Thyroid gland (tissue), 4 donors: Measurements from ENCODE around the gene PLXND1. TPM values are rescaled to one million over a fixed set of nuclear protein-coding genes. Genes with fewer than 3 reads are reported as not detected.

Experiments
- DNase-seq, 2 donors: peaks; one replicate each; pipeline ENCODE4 v3.0.0-alpha.2; 2019
- H3K27ac ChIP-seq, 3 donors: fragments of 200-600 bp; sonication (generic); 1 replicate in 2 of 3; 2 replicates in 1 of 3; pipeline ENCODE4 v1.5.1; 2016 to 2019; ENCODE audit warnings: mild to moderate bottlenecking in 1 of 3, moderate library complexity in 1 of 3
- H3K27me3 ChIP-seq: fragments of 200-600 bp; sonication (generic); one replicate; pipeline ENCODE4 v1.5.1; 2019
- H3K36me3 ChIP-seq, 2 donors: fragments of 200-600 bp; sonication (generic); one replicate each; pipeline ENCODE4 v1.5.1; 2016 to 2019
- H3K4me1 ChIP-seq, 2 donors: fragments of 200-600 bp; sonication (generic); one replicate each; pipeline ENCODE4 v1.5.1; 2017 to 2019
- H3K4me3 ChIP-seq, 3 donors: fragments of 200-600 bp; sonication (generic); replicated peaks in 1 of 3; 1 replicate in 2 of 3; 2 replicates in 1 of 3; pipeline ENCODE4 v1.5.1; 2016; ENCODE audit warnings: mild to moderate bottlenecking in 1 of 3
- H3K9me3 ChIP-seq: fragments of 200-600 bp; sonication (generic); one replicate; pipeline ENCODE4 v1.5.1; 2017
- POLR2A ChIP-seq, 2 donors: fragments of 450-650 bp; IDR thresholded peaks; one replicate each; pipeline ENCODE4 v1.6.1; 2017; ENCODE audit warnings: antibody characterized with exemption in 2 of 2, mild to moderate bottlenecking in 2 of 2, moderate library complexity in 1 of 2
- WGBS, 2 donors: methylation state at CpG; one replicate each; pipeline ENCODE4 v1.1.5; 2017; 5-methylcytosine and 5-hydroxymethylcytosine counted together
- intact Hi-C: fragments of 100-400 bp; cut with DNase I; formaldehyde crosslinking; loops from one replicate; pipeline ENCODE4 v1.15.1; 2023
- total RNA-seq, 4 donors: library from RNA; depleted of rRNA; stranded (reverse); fragments of >200 nt; gene quantifications; one replicate each; pipeline ENCODE4 v1.2.3, GENCODE V29; 2016
- TF ChIP-seq, protein P1 (sequence below), 6 experiments: fragments of 200-600 bp in 3 of 6; fragments of 450-650 bp in 3 of 6; sonication (generic) in 3 of 6; IDR thresholded peaks; one replicate each; pipeline ENCODE4 v1.5.1; 2016 to 2019; ENCODE audit warnings: antibody characterized with exemption in 6 of 6, mild to moderate bottlenecking in 2 of 6, inconsistent platforms in 1 of 6, moderate library complexity in 1 of 6

PLXND1 gene
- total RNA-seq, 4 donors from 2014 or later: 50.7 to 69.8 (median 60.8) TPM

DNA sequence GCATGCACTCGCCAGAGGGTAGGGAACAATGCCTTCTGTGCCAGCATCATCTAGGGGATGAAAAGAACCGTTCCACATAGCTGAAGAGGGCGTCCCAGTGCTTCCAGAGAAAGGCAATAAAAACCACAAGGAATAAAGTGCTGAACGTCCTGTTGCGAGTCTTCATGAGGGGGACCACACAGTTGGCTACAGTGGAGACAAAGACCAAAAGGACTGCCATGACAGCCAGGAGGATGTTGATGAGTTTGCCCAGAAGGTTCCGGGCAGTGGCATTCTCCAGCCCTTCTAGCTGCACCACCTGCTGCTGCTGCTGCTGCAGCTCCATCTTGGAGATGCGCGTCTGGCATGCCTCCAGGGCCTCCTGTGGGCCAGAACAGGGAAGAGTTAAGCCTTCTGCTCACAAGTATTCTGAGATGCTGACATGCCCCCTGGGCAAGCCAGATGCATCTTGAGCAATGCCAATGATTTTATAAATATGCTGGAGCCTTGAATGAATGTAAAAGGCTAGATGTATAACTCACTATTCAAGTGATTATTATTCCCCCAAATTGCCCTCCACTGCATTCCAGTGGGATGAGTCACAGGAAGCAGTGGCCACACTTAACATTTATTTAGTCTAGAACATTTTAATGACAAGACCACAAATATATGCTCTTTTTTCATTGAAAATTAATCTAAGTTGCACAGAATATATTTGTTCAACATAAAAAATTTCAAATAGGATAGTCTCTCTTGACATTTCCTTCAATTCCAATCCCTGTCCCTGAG, 45.1 kb upstream of the PLXND1 start:
- intact Hi-C loops: loop anchor here (5.0 kb wide), 1 partner anchor 171 kb away; no protein-coding TSS in a partner anchor
- Histone ChIP-seq H3K36me3 (no peaks in the 10 kb centered on the region), H3K4me1 (peaks cover 17 to 31% of the 10 kb centered on the region in 2 donors), H3K27me3 (no peaks in the 10 kb centered on the region), H3K4me3 (no peak overlapping the region), H3K27ac (no peak overlapping the region), H3K9me3 (no peaks in the 10 kb centered on the region)
- no peak for DNase-seq
- TF ChIP-seq POLR2A (IDR thresholded peaks at IDR 0.05): no peak
- TF ChIP-seq, protein P1, sequence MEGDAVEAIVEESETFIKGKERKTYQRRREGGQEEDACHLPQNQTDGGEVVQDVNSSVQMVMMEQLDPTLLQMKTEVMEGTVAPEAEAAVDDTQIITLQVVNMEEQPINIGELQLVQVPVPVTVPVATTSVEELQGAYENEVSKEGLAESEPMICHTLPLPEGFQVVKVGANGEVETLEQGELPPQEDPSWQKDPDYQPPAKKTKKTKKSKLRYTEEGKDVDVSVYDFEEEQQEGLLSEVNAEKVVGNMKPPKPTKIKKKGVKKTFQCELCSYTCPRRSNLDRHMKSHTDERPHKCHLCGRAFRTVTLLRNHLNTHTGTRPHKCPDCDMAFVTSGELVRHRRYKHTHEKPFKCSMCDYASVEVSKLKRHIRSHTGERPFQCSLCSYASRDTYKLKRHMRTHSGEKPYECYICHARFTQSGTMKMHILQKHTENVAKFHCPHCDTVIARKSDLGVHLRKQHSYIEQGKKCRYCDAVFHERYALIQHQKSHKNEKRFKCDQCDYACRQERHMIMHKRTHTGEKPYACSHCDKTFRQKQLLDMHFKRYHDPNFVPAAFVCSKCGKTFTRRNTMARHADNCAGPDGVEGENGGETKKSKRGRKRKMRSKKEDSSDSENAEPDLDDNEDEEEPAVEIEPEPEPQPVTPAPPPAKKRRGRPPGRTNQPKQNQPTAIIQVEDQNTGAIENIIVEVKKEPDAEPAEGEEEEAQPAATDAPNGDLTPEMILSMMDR (IDR thresholded peaks at IDR 0.05): no peak
- WGBS, 2 donors: 88 to 92% methylated on average over 7 to 8 of the region's 8 CpGs

DNA sequence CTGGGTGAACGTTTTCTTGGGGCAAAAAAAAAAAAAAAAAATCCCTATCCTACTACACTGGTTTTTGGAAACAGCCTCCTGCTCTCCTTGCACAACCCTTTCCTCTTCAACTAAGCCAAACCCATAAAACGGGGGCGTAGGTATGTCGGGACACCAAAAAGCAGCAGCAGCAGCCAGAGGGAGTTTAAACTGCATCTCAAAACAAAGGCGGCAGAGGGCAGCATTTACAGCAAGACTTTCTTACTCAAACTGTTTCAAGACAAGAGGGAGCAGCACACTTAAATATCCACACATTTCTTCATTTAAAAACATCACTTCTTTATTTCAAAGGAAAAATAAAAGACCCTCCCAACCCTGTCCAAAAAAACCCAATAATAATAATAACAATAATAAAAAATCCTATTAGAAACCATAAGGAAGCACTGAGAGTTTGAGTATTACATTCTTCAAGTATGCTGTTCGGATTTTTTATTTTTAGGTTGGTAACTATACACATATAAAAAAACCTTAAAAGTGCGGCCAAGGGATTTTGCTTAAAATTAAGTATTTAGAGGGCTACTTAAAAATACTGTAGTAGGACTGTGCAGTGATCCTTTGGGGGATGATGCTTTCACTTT, 43.9 kb upstream of the PLXND1 start:
- H3K27ac ChIP-seq: no peak overlapping the region
- no peak overlapping the region for H3K4me3 ChIP-seq
- intact Hi-C loops: loop anchor here (5.0 kb wide), 1 partner anchor 172 kb away; no protein-coding TSS in a partner anchor
- DNase-seq: peak; percentile 69 to 70
- WGBS, 2 donors: 29 to 33% methylated on average over 7 of the region's 7 CpGs
- no peaks in the 10 kb centered on the region for H3K9me3 ChIP-seq
- TF ChIP-seq, protein P1 (IDR thresholded peaks at IDR 0.05): peak in 5 of 6 experiments; percentile 45 to 76 (median 65)
- TF ChIP-seq POLR2A (IDR thresholded peaks at IDR 0.05): no peak
- peaks cover 17 to 31% of the 10 kb centered on the region in 2 donors for H3K4me1 ChIP-seq
- H3K36me3 ChIP-seq: no peaks in the 10 kb centered on the region
- no peaks in the 10 kb centered on the region for H3K27me3 ChIP-seq

DNA sequence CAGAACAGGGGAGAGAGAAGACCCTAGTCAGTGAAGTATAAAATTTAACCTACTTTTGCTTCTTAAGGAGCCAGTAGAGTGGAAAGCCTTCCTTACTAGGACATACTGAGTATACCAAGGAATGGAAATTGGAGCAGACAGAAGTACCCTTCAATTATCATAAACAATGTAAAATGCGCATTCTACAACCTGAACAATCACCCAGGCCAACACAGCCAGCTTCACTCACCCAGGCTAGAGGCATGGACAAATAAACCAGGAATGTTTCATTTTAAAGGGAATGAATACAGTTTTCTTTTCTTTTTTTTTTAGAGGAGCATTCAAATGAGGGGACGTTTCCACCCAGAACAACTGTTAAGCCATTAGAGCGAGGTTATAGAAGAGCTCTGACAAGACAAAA, 41.9 kb upstream of the PLXND1 start:
- Histone ChIP-seq H3K9me3 (no peaks in the 10 kb centered on the region), H3K36me3 (no peaks in the 10 kb centered on the region), H3K27ac (peak overlapping the region; percentile 1 to 69 (median 57)), H3K27me3 (no peaks in the 10 kb centered on the region), H3K4me1 (peaks cover 17 to 31% of the 10 kb centered on the region in 2 donors), H3K4me3 (no peak overlapping the region)
- WGBS, 2 donors: 33 to 39% methylated on average over 3 of the region's 3 CpGs
- intact Hi-C loops: no loop called here
- peak; percentile 44 to 47 for DNase-seq
- TF ChIP-seq, protein P1 (IDR thresholded peaks at IDR 0.05): no peak
- TF ChIP-seq POLR2A (IDR thresholded peaks at IDR 0.05): no peak

DNA sequence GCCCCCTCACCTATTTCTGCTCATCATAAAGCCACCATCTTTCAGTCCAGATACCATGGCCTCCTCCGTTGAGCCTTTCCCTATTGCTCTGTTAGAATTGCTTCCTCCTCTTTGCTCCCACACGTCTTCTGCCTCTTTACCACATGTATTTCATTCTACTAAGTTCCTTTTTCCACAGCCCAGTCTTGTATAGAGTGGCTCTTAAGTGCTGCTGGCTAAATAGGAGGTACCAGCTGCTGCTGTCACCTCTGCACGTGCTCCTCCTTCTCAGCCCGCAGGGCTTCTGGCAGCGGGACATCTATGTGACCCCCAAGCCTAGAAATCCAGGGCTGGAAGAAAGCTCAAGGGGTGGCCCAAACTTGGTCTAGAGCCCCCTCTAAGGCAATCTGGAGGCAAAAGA, 38.8 kb upstream of the PLXND1 start:
- intact Hi-C loops: no loop called here

More for the DNA sequence above, 38.8 kb upstream of the PLXND1 start:
- no peak for DNase-seq
- TF ChIP-seq, protein P1 (IDR thresholded peaks at IDR 0.05): no peak
- TF ChIP-seq POLR2A (IDR thresholded peaks at IDR 0.05): no peak
- Histone ChIP-seq H3K36me3 (no peaks in the 10 kb centered on the region), H3K27ac (no peak overlapping the region), H3K4me1 (peaks cover 17 to 18% of the 10 kb centered on the region in 2 donors), H3K4me3 (no peak overlapping the region), H3K27me3 (no peaks in the 10 kb centered on the region), H3K9me3 (no peaks in the 10 kb centered on the region)
- 41% methylated on average over 5 of the region's 5 CpGs for WGBS, 2 donors
